HG03097 (cell line): ENCODE results near the gene ZNF431.
"Not testable (repeated sequence)": the region's sequence is repeated elsewhere in the genome, so short reads cannot be mapped to it uniquely, and the experiment has no call there.

Experiments used
- ATAC-seq: cut with Tn5 transposase; IDR thresholded peaks from one replicate; pipeline ENCODE4 v1.9.1; 2021; ENCODE audit not compliant: unreplicated experiment, low FRiP score

ZNF431 gene

GRCh38 chr19:21143428-21143827 is 1.6 kb downstream of the ZNF431 start:
- no peak for ATAC-seq

GRCh38 chr19:21143854-21144253 is 2.0 kb downstream of the ZNF431 start:
- no peak for ATAC-seq

GRCh38 chr19:21147540-21147939 is 5.7 kb downstream of the ZNF431 start:
- ATAC-seq = no peak

GRCh38 chr19:21148681-21149080 is 6.8 kb downstream of the ZNF431 start:
- no peak for ATAC-seq

GRCh38 chr19:21149877-21150276 is 8.0 kb downstream of the ZNF431 start:
- no peak for ATAC-seq

GRCh38 chr19:21151460-21151859 is 9.6 kb downstream of the ZNF431 start:
- ATAC-seq = no peak

GRCh38 chr19:21158523-21159135 is 16.8 kb downstream of the ZNF431 start:
- no peak for ATAC-seq

GRCh38 chr19:21164541-21164940 is 22.7 kb downstream of the ZNF431 start:
- ATAC-seq = no peak

- ATAC-seq = no peak
Measured at GRCh38 chr19:21166436-21166835, 24.6 kb downstream of the ZNF431 start.

- ATAC-seq = no peak
Measured at GRCh38 chr19:21197590-21198295, 55.9 kb downstream of the ZNF431 start.

- ATAC-seq = no peak
Measured at GRCh38 chr19:21202865-21203494, 61.1 kb downstream of the ZNF431 start.

GRCh38 chr19:21210037-21210621 is 68.3 kb downstream of the ZNF431 start:
- no peak for ATAC-seq

GRCh38 chr19:21221693-21222092 is 79.9 kb downstream of the ZNF431 start:
- no peak for ATAC-seq

- ATAC-seq = not testable (repeated sequence)
Measured at GRCh38 chr19:21229938-21230337, 88.1 kb downstream of the ZNF431 start.

- no peak for ATAC-seq
Measured at GRCh38 chr19:21233691-21234090, 91.9 kb downstream of the ZNF431 start.

- not testable (repeated sequence) for ATAC-seq
Measured at GRCh38 chr19:21236751-21237150, 94.9 kb downstream of the ZNF431 start.

- no peak for ATAC-seq
Measured at GRCh38 chr19:21238670-21239069, 96.8 kb downstream of the ZNF431 start.
